ENCODE data around the gene NKX1-2. TPM values are rescaled to one million over a fixed set of nuclear protein-coding genes. Genes with fewer than 3 reads are reported as not detected.

Gene NKX1-2
- total RNA-seq, 1 donor from 2014 or later = not detected

- no peak for DNase-seq (ENCODE audit: extremely low read depth, low read depth, low spot score)
Observed at GRCh38 chr10:124476043-124476725, 26.3 kb upstream of the NKX1-2 start.

- no peak for DNase-seq (ENCODE audit: extremely low read depth, low read depth, low spot score)
Observed at GRCh38 chr10:124474514-124475070, 24.8 kb upstream of the NKX1-2 start.

GRCh38 chr10:124473070-124473469 is 23.2 kb upstream of the NKX1-2 start:
- no peak for DNase-seq (ENCODE audit: extremely low read depth, low read depth, low spot score)

- no peak for DNase-seq (ENCODE audit: extremely low read depth, low read depth, low spot score)
Observed at GRCh38 chr10:124472071-124472470, 22.2 kb upstream of the NKX1-2 start.

GRCh38 chr10:124470544-124471434 is 21.0 kb upstream of the NKX1-2 start:
- DNase-seq (ENCODE audit: extremely low read depth, low read depth, low spot score) = no peak

GRCh38 chr10:124469956-124470484 is 20.2 kb upstream of the NKX1-2 start:
- DNase-seq (ENCODE audit: extremely low read depth, low read depth, low spot score) = no peak

GRCh38 chr10:124468624-124469023 is 18.8 kb upstream of the NKX1-2 start:
- DNase-seq (ENCODE audit: extremely low read depth, low read depth, low spot score) = no peak

GRCh38 chr10:124467165-124467564 is 17.3 kb upstream of the NKX1-2 start:
- DNase-seq (ENCODE audit: extremely low read depth, low read depth, low spot score) = no peak

GRCh38 chr10:124465777-124466488 is 16.1 kb upstream of the NKX1-2 start:
- no peak for DNase-seq (ENCODE audit: extremely low read depth, low read depth, low spot score)

GRCh38 chr10:124465003-124465776 is 15.4 kb upstream of the NKX1-2 start:
- no peak for DNase-seq (ENCODE audit: extremely low read depth, low read depth, low spot score)

GRCh38 chr10:124464028-124464965 is 14.5 kb upstream of the NKX1-2 start:
- DNase-seq (ENCODE audit: extremely low read depth, low read depth, low spot score) = no peak

GRCh38 chr10:124462348-124462695 is 12.5 kb upstream of the NKX1-2 start:
- DNase-seq (ENCODE audit: extremely low read depth, low read depth, low spot score) = no peak

- DNase-seq (ENCODE audit: extremely low read depth, low read depth, low spot score) = no peak
Observed at GRCh38 chr10:124461642-124462347, 12.0 kb upstream of the NKX1-2 start, which contains the start of gene LHPP. Gene LHPP (plus strand): TSS chr10:124461823. CDS start chr10:124461863, 40 bp downstream.

- no peak for DNase-seq (ENCODE audit: extremely low read depth, low read depth, low spot score)
Observed at GRCh38 chr10:124460144-124460543, 10.3 kb upstream of the NKX1-2 start.

- DNase-seq (ENCODE audit: extremely low read depth, low read depth, low spot score) = no peak
Observed at GRCh38 chr10:124459395-124459794, 9.6 kb upstream of the NKX1-2 start.

- DNase-seq (ENCODE audit: extremely low read depth, low read depth, low spot score) = no peak
Observed at GRCh38 chr10:124458889-124459288, 9.1 kb upstream of the NKX1-2 start.

- DNase-seq (ENCODE audit: extremely low read depth, low read depth, low spot score) = no peak
Observed at GRCh38 chr10:124458473-124458872, 8.6 kb upstream of the NKX1-2 start.

- no peak for DNase-seq (ENCODE audit: extremely low read depth, low read depth, low spot score)
Observed at GRCh38 chr10:124455441-124455840, 5.6 kb upstream of the NKX1-2 start.
